Esophagus (tissue), 2 donors: Measurements from ENCODE around the gene ACKR2. TPM values are rescaled to one million over a fixed set of nuclear protein-coding genes. Genes with fewer than 3 reads are reported as not detected.

Source experiments
- H3K27ac ChIP-seq, 2 donors: one replicate each; pipeline ENCODE4 v1.5.1; 2013; ENCODE audit warnings: low read depth in 2 of 2, mild to moderate bottlenecking in 2 of 2, inconsistent platforms in 1 of 2, low read length in 1 of 2, moderate library complexity in 1 of 2
- H3K27me3 ChIP-seq, 2 donors: one replicate each; pipeline ENCODE4 v1.6.1; 2013; ENCODE audit warnings: low read length in 2 of 2, control low read depth in 1 of 2, mild to moderate bottlenecking in 1 of 2; ENCODE audit not compliant: insufficient read depth in 2 of 2, control insufficient read depth in 1 of 2
- H3K36me3 ChIP-seq, 2 donors: one replicate each; pipeline ENCODE4 v1.6.1; 2013; ENCODE audit warnings: low read length in 1 of 2; ENCODE audit not compliant: control insufficient read depth in 2 of 2, insufficient read depth in 2 of 2
- H3K4me1 ChIP-seq, 2 donors: one replicate each; pipeline ENCODE4 v1.6.1; 2013; ENCODE audit warnings: low read length in 1 of 2; ENCODE audit not compliant: control insufficient read depth in 2 of 2, insufficient read depth in 2 of 2
- H3K4me3 ChIP-seq, 2 donors: one replicate each; pipeline ENCODE4 v1.5.1; 2013; ENCODE audit warnings: low read length in 2 of 2, mild to moderate bottlenecking in 2 of 2, low read depth in 1 of 2, moderate library complexity in 1 of 2
- H3K9me3 ChIP-seq, 2 donors: one replicate each; pipeline ENCODE4 v1.6.1; 2013; ENCODE audit warnings: mild to moderate bottlenecking in 2 of 2, low read depth in 1 of 2, low read length in 1 of 2, moderate library complexity in 1 of 2; ENCODE audit not compliant: control insufficient read depth in 2 of 2, insufficient read depth in 1 of 2
- WGBS, 2 donors: extraction: QIAGEN DNeasy Blood & Tissue Kit; methylation state at CpG; one replicate each; pipeline ENCODE4 v1.1.7; 2013; 5-methylcytosine and 5-hydroxymethylcytosine counted together
- polyA plus RNA-seq, 2 donors: library from polyadenylated mRNA; stranded (reverse); fragments of 200-250 nt; gene quantifications; one replicate each; pipeline ENCODE4 v1.2.3, GENCODE V29; 2013
- donor health status: healthy with polysubstance abuse.
- donor health status: Bipolar disorder and iron deficiency.

The ACKR2 gene
- polyA plus RNA-seq, 2 donors: 0.75 to 0.88 TPM

- Histone ChIP-seq H3K27ac (peak overlapping the region; percentile 33 to 73), H3K36me3 (no peaks in the 10 kb centered on the region)
- WGBS, 2 donors: 41 to 59% methylated on average over 2 of the region's 2 CpGs
Observed at GRCh38 chr3:42823351-42823750, 14.1 kb downstream of the ACKR2 start.

DNA sequence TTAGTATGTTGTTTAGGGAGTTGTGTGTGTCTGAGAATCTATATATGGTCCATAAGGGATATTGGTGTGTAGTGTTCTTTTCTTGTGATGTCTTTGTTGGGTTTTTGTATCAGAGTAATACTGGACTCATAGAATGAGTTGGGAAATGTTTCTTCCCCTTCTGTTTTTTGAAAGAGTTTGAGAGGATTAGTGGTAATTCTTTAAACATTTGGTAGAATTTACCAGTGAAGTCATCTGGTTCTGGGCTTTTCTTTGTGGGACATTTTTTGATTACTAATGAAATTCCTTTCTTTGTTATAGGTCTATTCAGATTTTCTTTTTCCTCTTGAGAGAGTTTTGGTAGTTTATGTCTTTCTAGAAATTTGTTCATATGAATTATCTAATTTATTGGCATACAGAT lies 16.9 kb downstream of the ACKR2 start:
- Histone ChIP-seq H3K4me1 (no peaks in the 10 kb centered on the region), H3K4me3 (no peak overlapping the region), H3K27ac (no peak overlapping the region), H3K36me3 (no peaks in the 10 kb centered on the region), H3K27me3 (no peaks in the 10 kb centered on the region), H3K9me3 (no peaks in the 10 kb centered on the region)

More at GRCh38 chr3:42823351-42823750, 14.1 kb downstream of the ACKR2 start:
- no peaks in the 10 kb centered on the region for H3K9me3 ChIP-seq
- H3K4me3 ChIP-seq: no peak overlapping the region
- H3K4me1 ChIP-seq: peaks cover 0 to 2% of the 10 kb centered on the region in 2 donors
- H3K27me3 ChIP-seq: no peaks in the 10 kb centered on the region

DNA sequence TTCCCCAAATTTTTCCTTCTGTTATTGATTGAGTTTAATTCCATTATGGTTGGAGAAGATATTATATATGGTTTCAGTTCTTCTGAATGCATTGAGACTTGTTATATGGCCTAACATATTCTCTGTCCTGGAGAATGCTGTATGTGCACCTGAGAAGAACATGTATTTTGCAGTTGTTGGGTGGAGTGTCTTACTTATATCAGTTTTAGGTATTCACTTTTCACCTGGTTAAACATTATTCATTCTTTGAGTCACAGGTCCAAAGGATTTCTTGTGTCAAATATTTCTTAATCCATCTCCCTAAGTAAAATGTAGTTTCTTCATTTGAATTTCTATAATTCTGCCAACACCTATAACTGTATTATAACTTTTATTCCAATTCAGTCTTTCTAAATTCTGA lies 17.8 kb downstream of the ACKR2 start:
- no peaks in the 10 kb centered on the region for H3K4me1 ChIP-seq
- H3K36me3 ChIP-seq: no peaks in the 10 kb centered on the region
- no peak overlapping the region for H3K27ac ChIP-seq
- H3K4me3 ChIP-seq: no peak overlapping the region
- H3K9me3 ChIP-seq: no peaks in the 10 kb centered on the region
- no peaks in the 10 kb centered on the region for H3K27me3 ChIP-seq

DNA sequence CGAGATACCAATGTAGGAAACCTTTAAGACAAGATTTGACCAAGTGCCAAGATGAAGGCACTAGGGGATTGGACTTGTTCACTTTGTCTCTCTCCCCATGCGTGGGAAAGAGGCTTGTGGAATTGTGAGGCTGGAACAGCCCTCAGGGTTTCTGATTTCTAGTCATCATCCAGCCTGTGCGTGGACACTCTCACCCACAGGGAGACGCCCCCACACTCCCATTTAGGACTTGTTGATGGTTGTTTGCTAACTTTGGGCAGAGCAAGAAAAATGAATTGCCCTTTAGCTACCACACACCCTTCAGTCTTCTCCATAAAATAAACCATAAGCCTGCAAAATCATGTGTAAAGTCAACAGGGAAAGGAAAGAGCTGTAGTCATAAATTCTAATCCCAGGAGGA lies 18.4 kb downstream of the ACKR2 start:
- H3K4me3 ChIP-seq: no peak overlapping the region
- WGBS, 2 donors: 51 to 65% methylated on average over 4 of the region's 4 CpGs

DNA sequence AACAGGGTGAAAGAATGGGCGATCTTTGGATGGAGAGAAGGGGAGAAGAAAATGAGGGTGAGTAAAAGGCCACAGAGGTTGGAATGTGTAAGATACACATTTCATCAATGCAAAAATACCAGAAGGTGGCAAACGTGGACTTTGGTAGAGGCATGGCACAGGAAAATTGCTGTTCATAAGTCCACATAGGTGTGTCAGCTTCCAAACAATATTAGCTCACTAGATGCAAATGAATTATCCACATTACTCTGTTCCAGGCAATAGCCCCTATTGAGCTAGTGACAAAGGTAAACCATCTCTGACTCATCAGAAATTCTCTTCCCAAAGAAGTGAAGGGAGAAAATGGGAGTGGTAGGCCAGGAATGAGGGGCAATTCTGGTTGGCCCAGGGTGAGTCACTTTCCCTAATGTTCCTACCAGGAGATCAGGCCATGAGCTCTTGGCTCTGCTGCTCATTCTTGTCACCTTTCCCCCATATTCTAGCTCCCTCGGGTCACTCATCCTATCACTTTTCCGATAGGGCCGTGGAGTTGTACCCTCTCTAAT lies 19.9 kb downstream of the ACKR2 start:
- WGBS, 2 donors: 81 to 84% methylated on average over 5 of the region's 5 CpGs
- no peaks in the 10 kb centered on the region for H3K9me3 ChIP-seq
- H3K4me1 ChIP-seq: no peaks in the 10 kb centered on the region
- H3K27ac ChIP-seq: no peak overlapping the region
- no peak overlapping the region for H3K4me3 ChIP-seq
- no peaks in the 10 kb centered on the region for H3K27me3 ChIP-seq
- H3K36me3 ChIP-seq: no peaks in the 10 kb centered on the region

More for the DNA sequence above, 18.4 kb downstream of the ACKR2 start:
- Histone ChIP-seq H3K27ac (no peak overlapping the region), H3K36me3 (no peaks in the 10 kb centered on the region), H3K4me1 (no peaks in the 10 kb centered on the region), H3K9me3 (no peaks in the 10 kb centered on the region), H3K27me3 (no peaks in the 10 kb centered on the region)

DNA sequence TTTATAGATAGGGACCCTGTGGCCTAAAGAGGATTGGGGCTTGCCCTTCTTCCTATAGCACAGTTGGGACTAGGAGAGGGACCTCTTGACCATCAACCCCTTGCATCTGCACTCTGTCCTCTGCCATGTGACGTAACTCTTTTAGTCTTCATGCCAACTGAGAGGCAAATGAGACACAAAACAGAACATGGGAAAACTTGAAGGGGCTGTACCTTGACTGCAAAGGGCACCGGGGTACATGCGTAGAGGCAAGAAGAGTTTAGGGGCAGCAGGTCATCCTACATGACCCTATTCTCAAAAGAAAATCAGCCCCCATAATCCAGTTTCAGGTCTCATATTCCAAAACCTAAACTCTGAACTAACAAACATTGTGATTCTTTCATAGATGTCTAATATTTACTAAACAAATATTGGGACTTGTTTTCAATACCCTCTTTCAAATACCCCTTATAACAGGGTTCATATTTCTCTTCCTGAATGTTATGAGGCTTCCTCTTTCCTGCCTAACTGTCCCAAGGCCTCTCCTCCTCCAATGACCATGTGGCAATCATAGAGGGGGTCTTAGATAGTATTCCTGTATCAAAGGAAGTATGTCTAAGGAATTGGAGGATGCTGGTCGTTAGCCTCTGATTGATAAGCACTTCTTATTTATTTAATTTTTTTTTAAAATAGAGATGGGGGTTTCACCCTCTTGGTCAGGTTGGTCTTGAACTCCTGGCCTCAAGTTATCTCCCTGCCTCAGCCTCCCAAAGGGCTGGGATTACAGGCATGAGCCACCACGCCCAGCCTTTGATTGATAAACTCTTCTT lies 20.6 kb downstream of the ACKR2 start:
- Histone ChIP-seq H3K9me3 (no peaks in the 10 kb centered on the region), H3K27ac (no peak overlapping the region), H3K27me3 (no peaks in the 10 kb centered on the region), H3K4me3 (no peak overlapping the region), H3K36me3 (no peaks in the 10 kb centered on the region), H3K4me1 (no peaks in the 10 kb centered on the region)
- WGBS, 2 donors: 84 to 85% methylated on average over 5 of the region's 5 CpGs

DNA sequence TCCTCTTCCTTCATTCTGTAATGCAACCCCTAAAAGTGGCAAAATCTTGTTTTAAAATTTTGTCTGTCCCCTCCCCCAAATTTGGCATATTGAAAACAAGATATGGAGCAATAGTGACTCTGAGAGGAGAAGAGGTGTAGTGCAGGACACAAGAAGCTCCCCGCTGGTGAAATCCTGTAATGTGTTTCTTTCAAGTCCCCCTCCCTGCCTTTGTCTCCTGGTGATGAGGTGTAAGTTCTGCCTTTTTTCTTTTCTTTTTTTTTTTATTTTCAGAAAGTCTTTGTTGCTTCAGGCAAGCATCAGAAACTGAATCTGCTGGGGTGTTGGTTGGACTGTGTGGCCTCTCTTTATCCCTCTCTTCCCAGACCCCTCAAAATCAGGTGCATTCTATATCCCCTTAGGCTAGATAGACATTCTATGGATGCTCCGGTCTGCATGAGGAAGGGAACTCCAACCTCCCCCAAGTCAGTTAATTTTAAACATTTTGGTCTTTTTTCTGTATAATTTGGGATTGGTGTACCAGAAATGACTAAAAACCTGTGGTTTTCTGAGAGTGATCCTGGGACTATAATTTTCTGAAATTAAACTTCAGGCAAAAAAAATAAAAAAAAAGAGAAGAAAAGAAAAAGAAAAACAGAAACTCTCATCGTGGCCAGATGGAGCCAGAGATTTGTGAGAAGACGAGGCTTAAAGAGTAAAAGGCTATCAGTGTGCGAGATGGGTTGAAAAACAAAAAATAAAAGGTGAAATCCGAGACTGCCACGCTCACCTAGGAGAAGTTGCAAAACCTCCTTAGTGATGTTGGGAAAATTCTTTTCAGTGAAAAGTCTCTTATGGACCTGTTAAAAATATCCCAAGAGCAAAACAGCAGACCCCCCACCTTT lies 21.4 kb downstream of the ACKR2 start:
- H3K36me3 ChIP-seq: no peaks in the 10 kb centered on the region
- WGBS, 2 donors: 50 to 52% methylated on average over 7 of the region's 7 CpGs
- H3K27ac ChIP-seq: no peak overlapping the region
- no peak overlapping the region for H3K4me3 ChIP-seq
- no peaks in the 10 kb centered on the region for H3K27me3 ChIP-seq
- no peaks in the 10 kb centered on the region for H3K9me3 ChIP-seq
- no peaks in the 10 kb centered on the region for H3K4me1 ChIP-seq

DNA sequence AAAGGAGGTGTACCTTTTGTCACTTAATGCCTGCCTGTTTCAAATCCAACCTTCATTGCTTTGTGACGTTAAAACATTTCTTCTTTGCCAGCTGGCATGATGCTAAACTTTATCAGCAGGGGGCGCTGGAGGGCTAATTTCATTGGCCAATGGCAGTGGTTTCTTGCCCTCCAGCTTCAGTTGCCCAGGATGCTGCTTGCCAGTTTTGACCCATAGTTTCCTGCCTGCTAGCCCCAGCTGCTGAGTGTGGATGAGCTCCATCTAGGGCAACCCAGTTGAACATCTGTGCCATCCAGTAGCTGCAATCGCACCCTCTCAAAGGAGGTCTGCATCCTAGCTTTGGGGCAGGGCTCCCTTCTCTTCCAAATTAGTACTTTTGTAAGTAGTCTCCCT lies 22.1 kb downstream of the ACKR2 start:
- H3K4me3 ChIP-seq: no peak overlapping the region
- H3K27me3 ChIP-seq: no peaks in the 10 kb centered on the region
- 20 to 26% methylated on average over 3 of the region's 3 CpGs for WGBS, 2 donors

GRCh38 chr3:42836150-42837123 lies 27.2 kb downstream of the ACKR2 start:
- H3K36me3 ChIP-seq: no peaks in the 10 kb centered on the region
- H3K27me3 ChIP-seq: no peaks in the 10 kb centered on the region
- H3K4me1 ChIP-seq: no peaks in the 10 kb centered on the region
- H3K4me3 ChIP-seq: no peak overlapping the region
- no peak overlapping the region for H3K27ac ChIP-seq
- H3K9me3 ChIP-seq: no peaks in the 10 kb centered on the region
- 88 to 89% methylated on average over 5 of the region's 5 CpGs for WGBS, 2 donors

More for the DNA sequence above, 22.1 kb downstream of the ACKR2 start:
- Histone ChIP-seq H3K4me1 (no peaks in the 10 kb centered on the region), H3K36me3 (no peaks in the 10 kb centered on the region), H3K9me3 (no peaks in the 10 kb centered on the region), H3K27ac (no peak overlapping the region)
